B cell (primary cell): Measurements from ENCODE around the gene ASMTL. TPM values are rescaled to one million over a fixed set of nuclear protein-coding genes. Genes with fewer than 3 reads are reported as not detected.

Source experiments
- ATAC-seq: fragments of 200-7000 bp; cut with Tn5 transposase; one replicate; pipeline ENCODE4 v1.10.0; 2021; ENCODE audit warnings: low read depth, mild to moderate bottlenecking, moderate number of reproducible peaks, moderate library complexity
- CTCF ChIA-PET: fragments of 350-600 bp; sonication (Branson Sonifier 250); formaldehyde crosslinking; loops from one replicate; lab custom pipeline; 2021; ENCODE audit warnings: antibody characterized with exemption, inconsistent platforms; lab: Charles Lee
- POLR2A ChIA-PET: fragments of 350-600 bp; sonication (Branson Sonifier 250); formaldehyde crosslinking; loops from one replicate; lab custom pipeline; 2021; ENCODE audit warnings: antibody characterized with exemption; lab: Charles Lee
- DNase-seq: peaks from one replicate; pipeline ENCODE4 v3.0.0; 2013
- H2AFZ ChIP-seq: 2 replicates; pipeline ENCODE4 v1.6.1; 2012; ENCODE audit warnings: mild to moderate bottlenecking, low read depth, low read length; ENCODE audit not compliant: insufficient read depth, poor library complexity, severe bottlenecking
- H3K27ac ChIP-seq, 2 donors: 1 replicate in 1 of 2; 2 replicates in 1 of 2; pipeline ENCODE4 v1.5.1; 2012 to 2013; ENCODE audit warnings: low read length in 2 of 2, mild to moderate bottlenecking in 2 of 2, moderate library complexity in 1 of 2
- H3K27me3 ChIP-seq, 4 experiments: fragments of 200-600 bp in 1 of 4; sonication (generic) in 1 of 4; replicated peaks in 1 of 4; 1 replicate in 2 of 4; 2 replicates in 2 of 4; pipeline versions ENCODE4 v1.6.1 to v1.7.0; 2013 to 2016; ENCODE audit warnings: low read length in 3 of 4, mild to moderate bottlenecking in 2 of 4, mixed read lengths in 1 of 4, moderate library complexity in 1 of 4; ENCODE audit not compliant: insufficient read depth in 4 of 4, control insufficient read depth in 3 of 4; ENCODE audit errors: control extremely low read depth in 1 of 4
- H3K36me3 ChIP-seq, 2 experiments: replicated peaks in 1 of 2; 1 replicate in 1 of 2; 2 replicates in 1 of 2; pipeline versions ENCODE4 v1.6.1 to v1.7.1; 2013; ENCODE audit warnings: low read length in 1 of 2; ENCODE audit not compliant: insufficient read depth in 2 of 2, control insufficient read depth in 1 of 2; ENCODE audit errors: control extremely low read depth in 1 of 2, extremely low read depth in 1 of 2
- H3K4me1 ChIP-seq, 2 donors: fragments of 200-600 bp in 1 of 2; sonication (generic) in 1 of 2; 1 replicate in 1 of 2; 2 replicates in 1 of 2; pipeline versions ENCODE4 v1.5.1 to v1.6.1; 2013 to 2017; ENCODE audit warnings: low read length in 2 of 2; ENCODE audit not compliant: control insufficient read depth in 2 of 2, insufficient read depth in 2 of 2
- H3K4me2 ChIP-seq: replicated peaks from 2 replicates; pipeline ENCODE3; 2012; ENCODE audit warnings: mild to moderate bottlenecking, low read depth, low read length; ENCODE audit not compliant: poor library complexity, severe bottlenecking
- H3K4me3 ChIP-seq, 5 experiments: fragments of 200-600 bp in 1 of 5; sonication (generic) in 1 of 5; 1 replicate in 3 of 5; 2 replicates in 2 of 5; pipeline versions ENCODE4 v1.5.1 to v1.7.0; 2011 to 2016; ENCODE audit warnings: low read length in 4 of 5, mild to moderate bottlenecking in 4 of 5, low read depth in 2 of 5, control low read depth in 1 of 5, moderate library complexity in 1 of 5; ENCODE audit not compliant: insufficient read depth in 1 of 5; ENCODE audit errors: control extremely low read depth in 1 of 5, extremely low read depth in 1 of 5
- H3K79me2 ChIP-seq: fragments of 200-600 bp; sonication (generic); one replicate; pipeline ENCODE4 v1.6.0; 2016; ENCODE audit warnings: low read length; ENCODE audit not compliant: control insufficient read depth, insufficient read depth
- H3K9ac ChIP-seq: fragments of 200-600 bp; sonication (generic); 2 replicates; pipeline ENCODE4 v1.6.1; 2017; ENCODE audit warnings: mild to moderate bottlenecking, low read length, moderate library complexity
- H3K9me3 ChIP-seq, 3 donors: one replicate each; pipeline versions ENCODE4 v1.6.1 to v1.7.1; 2013; ENCODE audit warnings: low read length in 2 of 3; ENCODE audit not compliant: control insufficient read depth in 2 of 3, insufficient read depth in 1 of 3; ENCODE audit errors: control extremely low read depth in 1 of 3
- H4K20me1 ChIP-seq: 2 replicates; pipeline ENCODE4 v1.6.0; 2012; ENCODE audit warnings: mild to moderate bottlenecking, low read length; ENCODE audit not compliant: insufficient read depth, control insufficient read depth, poor library complexity, severe bottlenecking
- H3K27ac Mint-ChIP-seq: one replicate; pipeline ENCODE4 v1.8.0; 2021; ENCODE audit warnings: mixed read lengths
- H3K27me3 Mint-ChIP-seq: one replicate; pipeline ENCODE4 v1.8.0; 2021; ENCODE audit warnings: mixed read lengths
- H3K4me1 Mint-ChIP-seq: one replicate; pipeline ENCODE4 v1.8.0; 2021; ENCODE audit warnings: mixed read lengths
- H3K4me3 Mint-ChIP-seq: one replicate; pipeline ENCODE4 v1.8.0; 2021; ENCODE audit warnings: mixed read lengths
- H3K9me3 Mint-ChIP-seq: one replicate; pipeline ENCODE4 v1.8.0; 2022; ENCODE audit warnings: mixed read lengths; ENCODE audit not compliant: insufficient read depth
- EZH2 ChIP-seq: IDR thresholded peaks from 2 replicates; pipeline ENCODE4 v1.6.1; 2012; ENCODE audit warnings: borderline replicate concordance, low read depth, mild to moderate bottlenecking, moderate library complexity, low read length; ENCODE audit not compliant: insufficient read depth, poor library complexity, severe bottlenecking
- WGBS: methylation state at CpG from one replicate; pipeline ENCODE4 v1.1.5; 2013; ENCODE audit warnings: missing lambda C conversion rate; ENCODE audit not compliant: insufficient coverage; 5-methylcytosine and 5-hydroxymethylcytosine counted together
- intact Hi-C: fragments of 100-400 bp; cut with micrococcal nuclease; formaldehyde crosslinking; loops from one replicate; pipeline ENCODE4 v1.10.0; 2022
- polyA plus RNA-seq: library from polyadenylated mRNA; depleted of rRNA; stranded (reverse); fragments of >200 nt; gene quantifications from 2 replicates; pipeline ENCODE4 v1.2.3, GENCODE V29; 2012
- total RNA-seq, 2 donors: library from RNA; stranded (reverse); fragments of 120-200 nt in 1 of 2; gene quantifications; 1 replicate in 1 of 2; 2 replicates in 1 of 2; pipeline versions ENCODE4 v1.2.3 to v1.2.4, GENCODE V29; 2013 to 2022
- TF ChIP-seq, protein P1 (sequence below): fragments of 200-600 bp; IDR thresholded peaks from one replicate; pipeline ENCODE4 v1.8.0; 2022; ENCODE audit warnings: antibody characterized with exemption, mild to moderate bottlenecking

Gene ASMTL
- total and polyA plus RNA-seq, 2 donors (not counting 1 experiment from before 2014, with no cell fraction given) = 33.3 to 52.9 TPM

DNA sequence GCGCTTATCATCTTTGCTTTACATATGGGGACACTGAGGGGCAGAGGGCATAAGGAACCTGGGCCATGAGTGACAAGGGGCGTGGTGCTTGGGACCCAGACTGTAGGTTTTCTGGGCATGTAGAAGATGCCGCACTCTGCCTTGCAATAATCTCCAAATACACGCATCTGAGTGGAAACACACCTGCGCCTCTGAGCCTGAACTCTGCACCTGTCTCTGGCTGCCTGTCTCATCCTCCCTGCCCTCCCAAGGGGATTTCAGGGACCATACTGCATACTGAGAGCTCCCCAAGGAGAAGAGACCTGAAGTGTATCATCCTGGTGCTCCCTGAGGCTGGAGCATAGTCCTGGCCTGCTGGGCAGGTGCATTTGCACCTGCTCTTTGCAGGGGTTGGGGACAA is 34.7 kb upstream of the ASMTL start:
- WGBS = 57% methylated on average over 5 of the region's 5 CpGs
- peaks cover 10 to 67% of the 10 kb centered on the region in 2 experiments for H3K36me3 ChIP-seq
- no peaks in the 10 kb centered on the region for H3K27me3 Mint-ChIP-seq
- CTCF ChIA-PET = no interaction called here
- peaks cover 74% of the 10 kb centered on the region for H4K20me1 ChIP-seq
- peaks cover 50% of the 10 kb centered on the region for H3K4me1 Mint-ChIP-seq
- no peak overlapping the region for H3K4me3 ChIP-seq
- H3K4me2 ChIP-seq = no peak overlapping the region
- H3K27ac Mint-ChIP-seq = peak overlapping the region; percentile 84
- TF ChIP-seq EZH2 = no peak
- TF ChIP-seq, protein P1, sequence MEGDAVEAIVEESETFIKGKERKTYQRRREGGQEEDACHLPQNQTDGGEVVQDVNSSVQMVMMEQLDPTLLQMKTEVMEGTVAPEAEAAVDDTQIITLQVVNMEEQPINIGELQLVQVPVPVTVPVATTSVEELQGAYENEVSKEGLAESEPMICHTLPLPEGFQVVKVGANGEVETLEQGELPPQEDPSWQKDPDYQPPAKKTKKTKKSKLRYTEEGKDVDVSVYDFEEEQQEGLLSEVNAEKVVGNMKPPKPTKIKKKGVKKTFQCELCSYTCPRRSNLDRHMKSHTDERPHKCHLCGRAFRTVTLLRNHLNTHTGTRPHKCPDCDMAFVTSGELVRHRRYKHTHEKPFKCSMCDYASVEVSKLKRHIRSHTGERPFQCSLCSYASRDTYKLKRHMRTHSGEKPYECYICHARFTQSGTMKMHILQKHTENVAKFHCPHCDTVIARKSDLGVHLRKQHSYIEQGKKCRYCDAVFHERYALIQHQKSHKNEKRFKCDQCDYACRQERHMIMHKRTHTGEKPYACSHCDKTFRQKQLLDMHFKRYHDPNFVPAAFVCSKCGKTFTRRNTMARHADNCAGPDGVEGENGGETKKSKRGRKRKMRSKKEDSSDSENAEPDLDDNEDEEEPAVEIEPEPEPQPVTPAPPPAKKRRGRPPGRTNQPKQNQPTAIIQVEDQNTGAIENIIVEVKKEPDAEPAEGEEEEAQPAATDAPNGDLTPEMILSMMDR = no peak
- H3K9me3 ChIP-seq = peaks cover 0 to 14% (median 0%) of the 10 kb centered on the region in 3 donors
- no peak overlapping the region for H3K9ac ChIP-seq
- peaks cover 10 to 42% of the 10 kb centered on the region in 2 donors for H3K4me1 ChIP-seq
- POLR2A ChIA-PET = no interaction called here
- no peak overlapping the region for H2AFZ ChIP-seq
- DNase-seq = no peak
- no peak for ATAC-seq
- peak overlapping the region in 1 of 2 donors; percentile 23 for H3K27ac ChIP-seq
- peak overlapping the region; percentile 20 for H3K4me3 Mint-ChIP-seq
- intact Hi-C loops = no loop called here
- H3K27me3 ChIP-seq = no peaks in the 10 kb centered on the region
- peaks cover 62% of the 10 kb centered on the region for H3K79me2 ChIP-seq
- no peaks in the 10 kb centered on the region for H3K9me3 Mint-ChIP-seq

DNA sequence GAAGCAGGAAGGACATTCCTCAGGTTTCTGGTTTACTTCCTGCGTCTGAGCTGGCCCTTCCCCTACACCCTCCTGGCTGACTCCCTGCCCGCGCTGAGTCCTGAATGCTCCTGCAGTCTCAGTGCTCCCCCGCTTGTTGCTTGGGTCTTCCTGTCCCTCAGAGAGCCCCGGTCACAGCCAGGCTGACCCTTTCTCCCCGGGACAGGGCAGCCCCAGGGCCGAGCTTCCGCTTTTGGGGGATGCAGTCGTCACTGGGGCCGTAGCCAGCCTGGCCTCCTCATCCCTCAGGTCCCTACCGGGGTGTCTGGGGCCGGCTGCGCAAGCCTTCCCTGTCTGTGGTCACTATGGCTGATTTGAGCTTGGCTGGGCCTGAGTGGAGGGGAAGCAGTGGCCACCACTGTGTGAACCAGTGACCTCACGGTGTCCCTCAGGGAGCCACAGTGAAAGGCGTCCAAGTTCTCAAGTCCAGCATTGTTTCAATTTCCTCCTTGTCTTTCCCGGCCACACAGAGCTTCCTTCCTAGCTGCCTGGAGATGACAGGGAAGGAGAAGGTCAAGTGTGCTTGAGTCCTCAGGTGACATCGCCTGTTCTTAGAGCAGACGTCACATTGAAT is 34.1 kb upstream of the ASMTL start:
- 92% methylated on average over 18 of the region's 18 CpGs for WGBS
- TF ChIP-seq, protein P1 = no peak
- TF ChIP-seq EZH2 = no peak
- ChIA-PET CTCF (no interaction called here), POLR2A (no interaction called here)
- DNase-seq (no peak), ATAC-seq (no peak)
- Histone ChIP-seq H3K4me1 (peaks cover 16 to 42% of the 10 kb centered on the region in 2 donors), H3K36me3 (peaks cover 10 to 61% of the 10 kb centered on the region in 2 experiments), H3K9me3 (peaks cover 0 to 10% (median 0%) of the 10 kb centered on the region in 3 donors), H3K79me2 (peaks cover 66% of the 10 kb centered on the region), H2AFZ (no peak overlapping the region), H3K27me3 (no peaks in the 10 kb centered on the region), H4K20me1 (peaks cover 72% of the 10 kb centered on the region), H3K9ac (no peak overlapping the region), H3K4me2 (no peak overlapping the region), H3K27ac (no peak overlapping the region), H3K4me3 (no peak overlapping the region)
- H3K9me3 Mint-ChIP-seq = no peaks in the 10 kb centered on the region
- H3K4me1 Mint-ChIP-seq = peaks cover 50% of the 10 kb centered on the region
- peak overlapping the region; percentile 84 for H3K27ac Mint-ChIP-seq
- intact Hi-C loops = no loop called here
- H3K27me3 Mint-ChIP-seq = no peaks in the 10 kb centered on the region
- peak overlapping the region; percentile 20 for H3K4me3 Mint-ChIP-seq
